NT2/D1 (cell line): ENCODE measurements around the gene BZW1.

Source experiments
- DNase-seq: peaks from one replicate; pipeline ENCODE4 v3.0.0-alpha.2; 2011; ENCODE audit warnings: low read depth, low spot score
- H3K27me3 ChIP-seq: 2 replicates; pipeline ENCODE4 v1.6.0; 2011; ENCODE audit warnings: mild to moderate bottlenecking; ENCODE audit not compliant: insufficient read length, insufficient read depth
- H3K36me3 ChIP-seq: 2 replicates; pipeline ENCODE4 v1.6.1; 2011; ENCODE audit warnings: mild to moderate bottlenecking, low read length, mixed read lengths; ENCODE audit not compliant: insufficient read depth, insufficient read length
- H3K4me1 ChIP-seq: 2 replicates; pipeline ENCODE4 v1.5.1; 2011; ENCODE audit not compliant: insufficient read depth, insufficient read length
- H3K4me3 ChIP-seq: 2 replicates; pipeline ENCODE4 v1.5.1; 2011; ENCODE audit warnings: low read depth; ENCODE audit not compliant: insufficient read length
- H3K9ac ChIP-seq: 2 replicates; pipeline ENCODE4 v1.6.0; 2011; ENCODE audit warnings: low read depth; ENCODE audit not compliant: insufficient read length
- H3K9me3 ChIP-seq: 2 replicates; pipeline ENCODE4 v1.5.1; 2011; ENCODE audit warnings: mild to moderate bottlenecking, low read length; ENCODE audit not compliant: insufficient read depth
- SUZ12 ChIP-seq: IDR thresholded peaks from 2 replicates; pipeline ENCODE4 v1.6.1; 2011; ENCODE audit not compliant: insufficient read length, insufficient read depth; ENCODE audit errors: extremely low read depth
- YY1 ChIP-seq: IDR thresholded peaks from 2 replicates; pipeline ENCODE4 v1.6.1; 2011; ENCODE audit not compliant: insufficient read length, insufficient read depth
- ZNF274 ChIP-seq: IDR thresholded peaks from 2 replicates; pipeline ENCODE4 v1.6.1; 2011; ENCODE audit warnings: mild to moderate bottlenecking, low read depth, low read length

The BZW1 gene

GRCh38 chr2:200843993-200844948 lies 32.6 kb downstream of the BZW1 start:
- Histone ChIP-seq H3K9me3 (no peaks in the 10 kb centered on the region), H3K4me1 (peaks cover 6% of the 10 kb centered on the region), H3K27me3 (no peaks in the 10 kb centered on the region), H3K36me3 (no peaks in the 10 kb centered on the region), H3K4me3 (no peak overlapping the region), H3K9ac (no peak overlapping the region)
- no peak for DNase-seq
- TF ChIP-seq ZNF274 (no peak), SUZ12 (no peak), YY1 (no peak)

DNA sequence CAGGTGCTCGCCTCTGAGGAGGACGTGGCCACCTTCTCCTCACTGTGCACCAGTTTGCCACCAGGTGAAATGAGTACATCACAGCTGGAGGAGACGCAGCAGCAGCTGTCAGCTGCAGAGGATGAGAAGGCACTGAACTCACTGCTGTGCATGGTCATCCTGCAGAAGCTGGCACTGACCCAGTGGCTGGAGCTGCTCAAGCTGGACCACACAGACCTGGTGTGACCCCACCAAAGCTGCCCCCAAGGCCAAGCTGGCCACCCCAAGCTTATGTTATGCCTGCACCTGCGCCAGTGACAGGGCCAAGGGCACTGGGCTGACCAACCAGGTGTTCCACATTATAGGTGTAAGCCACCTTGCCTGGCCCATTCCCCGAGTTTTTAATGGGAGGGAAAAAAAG lies 33.5 kb downstream of the BZW1 start:
- Histone ChIP-seq H3K4me3 (no peak overlapping the region), H3K4me1 (no peaks in the 10 kb centered on the region), H3K9me3 (no peaks in the 10 kb centered on the region), H3K36me3 (no peaks in the 10 kb centered on the region), H3K27me3 (no peaks in the 10 kb centered on the region), H3K9ac (no peak overlapping the region)
- TF ChIP-seq SUZ12: no peak
- TF ChIP-seq YY1: no peak
- no peak for TF ChIP-seq ZNF274
- DNase-seq: no peak

GRCh38 chr2:200845669-200846325 lies 34.1 kb downstream of the BZW1 start:
- Histone ChIP-seq H3K27me3 (no peaks in the 10 kb centered on the region), H3K36me3 (no peaks in the 10 kb centered on the region), H3K4me1 (no peaks in the 10 kb centered on the region), H3K4me3 (no peak overlapping the region), H3K9me3 (no peaks in the 10 kb centered on the region), H3K9ac (no peak overlapping the region)
- TF ChIP-seq ZNF274: no peak
- no peak for TF ChIP-seq YY1
- no peak for TF ChIP-seq SUZ12
- no peak for DNase-seq

GRCh38 chr2:200847269-200847668 lies 35.6 kb downstream of the BZW1 start:
- Histone ChIP-seq H3K27me3 (no peaks in the 10 kb centered on the region), H3K9me3 (no peaks in the 10 kb centered on the region), H3K4me1 (no peaks in the 10 kb centered on the region), H3K9ac (no peak overlapping the region), H3K4me3 (no peak overlapping the region), H3K36me3 (peaks cover 13% of the 10 kb centered on the region)
- DNase-seq: no peak
- TF ChIP-seq YY1 (no peak), ZNF274 (no peak), SUZ12 (no peak)

- Histone ChIP-seq H3K4me3 (no peak overlapping the region), H3K9ac (no peak overlapping the region), H3K9me3 (no peaks in the 10 kb centered on the region), H3K36me3 (peaks cover 19% of the 10 kb centered on the region), H3K4me1 (no peaks in the 10 kb centered on the region), H3K27me3 (no peaks in the 10 kb centered on the region)
- DNase-seq: no peak
- TF ChIP-seq SUZ12: no peak
- no peak for TF ChIP-seq YY1
- no peak for TF ChIP-seq ZNF274
Observed at GRCh38 chr2:200847939-200848338, 36.2 kb downstream of the BZW1 start.

GRCh38 chr2:200850512-200851256 lies 39.0 kb downstream of the BZW1 start:
- Histone ChIP-seq H3K9me3 (no peaks in the 10 kb centered on the region), H3K4me3 (no peak overlapping the region), H3K27me3 (no peaks in the 10 kb centered on the region), H3K9ac (no peak overlapping the region), H3K4me1 (no peaks in the 10 kb centered on the region), H3K36me3 (peaks cover 46% of the 10 kb centered on the region)
- no peak for TF ChIP-seq YY1
- DNase-seq: no peak
